Measurements from ENCODE around the gene SOCS2. TPM values are rescaled to one million over a fixed set of nuclear protein-coding genes. Genes with fewer than 3 reads are reported as not detected.
"Not testable (repeated sequence)": the region's sequence is repeated elsewhere in the genome, so short reads cannot be mapped to it uniquely, and the experiment has no call there.

SOCS2 gene
- total RNA-seq (2014; rRNA removed; shearing (Covaris generic)), result 27.1 and 32.8 TPM in 2 replicates
- 27.4 and 41.2 TPM in 2 replicates for polyA plus RNA-seq (2014; cell fraction: nucleus; rRNA removed)

- DNase-seq (ENCODE audit: extremely low read depth, low read depth), result peak; percentile 14
These were observed at the start of gene SOCS2 for GRCh38 chr12:93571925-93572711. Gene SOCS2 (plus strand): TSS chr12:93572675. CDS start chr12:93572898, 223 bp downstream.

- no peak for DNase-seq (ENCODE audit: extremely low read depth, low read depth)
These were observed 47.9 kb upstream of the SOCS2 start for GRCh38 chr12:93524386-93525133.

GRCh38 chr12:93526786-93527428 lies 45.6 kb upstream of the SOCS2 start:
- DNase-seq (ENCODE audit: extremely low read depth, low read depth), result no peak

- no peak for DNase-seq (ENCODE audit: extremely low read depth, low read depth)
These were observed 42.1 kb upstream of the SOCS2 start for GRCh38 chr12:93530358-93530757.

- DNase-seq (ENCODE audit: extremely low read depth, low read depth), result no peak
These were observed 39.2 kb upstream of the SOCS2 start for GRCh38 chr12:93533310-93533709.

GRCh38 chr12:93536111-93536765 lies 36.2 kb upstream of the SOCS2 start:
- no peak for DNase-seq (ENCODE audit: extremely low read depth, low read depth)

GRCh38 chr12:93536766-93537488 lies 35.5 kb upstream of the SOCS2 start:
- no peak for DNase-seq (ENCODE audit: extremely low read depth, low read depth)

GRCh38 chr12:93537769-93538168 lies 34.7 kb upstream of the SOCS2 start:
- no peak for DNase-seq (ENCODE audit: extremely low read depth, low read depth)

- no peak for DNase-seq (ENCODE audit: extremely low read depth, low read depth)
These were observed 32.7 kb upstream of the SOCS2 start for GRCh38 chr12:93539821-93540220.

GRCh38 chr12:93540466-93540865 lies 32.0 kb upstream of the SOCS2 start:
- DNase-seq (ENCODE audit: extremely low read depth, low read depth), result no peak

GRCh38 chr12:93541578-93542225 lies 30.8 kb upstream of the SOCS2 start:
- no peak for DNase-seq (ENCODE audit: extremely low read depth, low read depth)

GRCh38 chr12:93547778-93548177 lies 24.7 kb upstream of the SOCS2 start:
- no peak for DNase-seq (ENCODE audit: extremely low read depth, low read depth)

GRCh38 chr12:93549174-93549573 lies 23.3 kb upstream of the SOCS2 start:
- no peak for DNase-seq (ENCODE audit: extremely low read depth, low read depth)

- no peak for DNase-seq (ENCODE audit: extremely low read depth, low read depth)
These were observed 21.5 kb upstream of the SOCS2 start for GRCh38 chr12:93550748-93551611.

- DNase-seq (ENCODE audit: extremely low read depth, low read depth), result no peak
These were observed 20.0 kb upstream of the SOCS2 start for GRCh38 chr12:93552427-93552826.

- not testable (repeated sequence) for DNase-seq (ENCODE audit: extremely low read depth, low read depth)
These were observed 14.6 kb upstream of the SOCS2 start for GRCh38 chr12:93557879-93558278.

- DNase-seq (ENCODE audit: extremely low read depth, low read depth), result not testable (repeated sequence)
These were observed 13.8 kb upstream of the SOCS2 start for GRCh38 chr12:93558685-93559084.

GRCh38 chr12:93563807-93564538 lies 8.5 kb upstream of the SOCS2 start:
- no peak for DNase-seq (ENCODE audit: extremely low read depth, low read depth)

Data from NCI-H460 (cell line).